ENCODE data around the gene GIGYF1.

The GIGYF1 gene

GRCh38 chr7:100682228-100682741, 11.8 kb downstream of the GIGYF1 start:
- Histone ChIP-seq H2BK120ac (ENCODE audit: insufficient read depth, low read length, poor library complexity) (no peak overlapping the region), H3K36me3 (ENCODE audit: control insufficient read depth in 1 of 2, insufficient read depth in 2 of 2, low read length in 2 of 2) (peaks cover 95 to 96% of the 10 kb centered on the region in 2 experiments), H3K27ac (ENCODE audit: low read depth, low read length) (no peak overlapping the region), H2AK5ac (ENCODE audit: low read length) (no peak overlapping the region), H4K91ac (ENCODE audit: low read depth, low read length) (no peak overlapping the region), H3K18ac (ENCODE audit: low read length) (no peak overlapping the region), H3K79me1 (ENCODE audit: low read length) (no peaks in the 10 kb centered on the region), H2BK5ac (ENCODE audit: low read depth, low read length, poor library complexity) (no peak overlapping the region), H4K12ac (ENCODE audit: low read depth, low read length) (no peak overlapping the region), H4K8ac (ENCODE audit: low read depth, low read length) (no peak overlapping the region), H3K23ac (ENCODE audit: low read length) (no peak overlapping the region), H3K79me2 (ENCODE audit: control insufficient read depth, insufficient read depth, low read length, poor library complexity) (no peaks in the 10 kb centered on the region), H2AFZ (ENCODE audit: insufficient read depth, low read length, poor library complexity) (no peak overlapping the region), H3K4me2 (ENCODE audit: low read length) (no peak overlapping the region), H3K9me3 (ENCODE audit: insufficient read depth, low read depth, low read length) (no peaks in the 10 kb centered on the region), H3K9ac (ENCODE audit: low read length) (no peak overlapping the region), H3K27me3 (ENCODE audit: insufficient read depth, low read length) (no peaks in the 10 kb centered on the region), H3K4ac (ENCODE audit: low read depth, low read length) (no peak overlapping the region), H3K4me1 (ENCODE audit: control insufficient read depth in 1 of 2, insufficient read depth in 2 of 2, low read length in 2 of 2) (no peaks in the 10 kb centered on the region), H3K4me3 (ENCODE audit: low read depth, low read length) (no peak overlapping the region), H2BK12ac (ENCODE audit: low read length) (no peak overlapping the region), H3K14ac (ENCODE audit: low read length) (no peak overlapping the region)
- peak in 1 of 2 donors; percentile 47 for DNase-seq
- WGBS (ENCODE audit: extremely low coverage, insufficient coverage, insufficient read length), result no CpG with 5 or more reads among the region's 25 CpGs

GRCh38 chr7:100681491-100682227, 12.4 kb downstream of the GIGYF1 start:
- no peak overlapping the region for H3K14ac ChIP-seq (ENCODE audit: low read length)
- H2AK5ac ChIP-seq (ENCODE audit: low read length), result no peak overlapping the region
- no peak for DNase-seq
- no peak overlapping the region for H3K4ac ChIP-seq (ENCODE audit: low read depth, low read length)
- no peak overlapping the region for H2BK5ac ChIP-seq (ENCODE audit: low read depth, low read length, poor library complexity)
- H4K8ac ChIP-seq (ENCODE audit: low read depth, low read length), result no peak overlapping the region
- H3K23ac ChIP-seq (ENCODE audit: low read length), result no peak overlapping the region
- H3K79me2 ChIP-seq (ENCODE audit: control insufficient read depth, insufficient read depth, low read length, poor library complexity), result no peaks in the 10 kb centered on the region
- no peak overlapping the region for H4K12ac ChIP-seq (ENCODE audit: low read depth, low read length)
- H3K4me2 ChIP-seq (ENCODE audit: low read length), result no peak overlapping the region
- H3K27ac ChIP-seq (ENCODE audit: low read depth, low read length), result no peak overlapping the region
- H3K36me3 ChIP-seq (ENCODE audit: control insufficient read depth in 1 of 2, insufficient read depth in 2 of 2, low read length in 2 of 2), result peaks cover 95 to 96% of the 10 kb centered on the region in 2 experiments
- no peaks in the 10 kb centered on the region for H3K4me1 ChIP-seq (ENCODE audit: control insufficient read depth in 1 of 2, insufficient read depth in 2 of 2, low read length in 2 of 2)
- H3K27me3 ChIP-seq (ENCODE audit: insufficient read depth, low read length), result no peaks in the 10 kb centered on the region
- no peak overlapping the region for H3K18ac ChIP-seq (ENCODE audit: low read length)
- no peak overlapping the region for H3K9ac ChIP-seq (ENCODE audit: low read length)
- H2BK120ac ChIP-seq (ENCODE audit: insufficient read depth, low read length, poor library complexity), result no peak overlapping the region
- no peak overlapping the region for H2AFZ ChIP-seq (ENCODE audit: insufficient read depth, low read length, poor library complexity)
- no CpG with 5 or more reads among the region's 29 CpGs for WGBS (ENCODE audit: extremely low coverage, insufficient coverage, insufficient read length)
- H3K79me1 ChIP-seq (ENCODE audit: low read length), result no peaks in the 10 kb centered on the region
- no peak overlapping the region for H2BK12ac ChIP-seq (ENCODE audit: low read length)
- no peak overlapping the region for H3K4me3 ChIP-seq (ENCODE audit: low read depth, low read length)
- no peaks in the 10 kb centered on the region for H3K9me3 ChIP-seq (ENCODE audit: insufficient read depth, low read depth, low read length)
- H4K91ac ChIP-seq (ENCODE audit: low read depth, low read length), result no peak overlapping the region

GRCh38 chr7:100680576-100681271, 13.3 kb downstream of the GIGYF1 start:
- H3K79me1 ChIP-seq (ENCODE audit: low read length), result no peaks in the 10 kb centered on the region
- no peak overlapping the region for H3K23ac ChIP-seq (ENCODE audit: low read length)
- no peaks in the 10 kb centered on the region for H3K79me2 ChIP-seq (ENCODE audit: control insufficient read depth, insufficient read depth, low read length, poor library complexity)
- DNase-seq, result no peak
- no peak overlapping the region for H4K8ac ChIP-seq (ENCODE audit: low read depth, low read length)
- no peak overlapping the region for H3K18ac ChIP-seq (ENCODE audit: low read length)
- peaks cover 90 to 91% of the 10 kb centered on the region in 2 experiments for H3K36me3 ChIP-seq (ENCODE audit: control insufficient read depth in 1 of 2, insufficient read depth in 2 of 2, low read length in 2 of 2)
- WGBS (ENCODE audit: extremely low coverage, insufficient coverage, insufficient read length), result no CpG with 5 or more reads among the region's 18 CpGs
- H3K27me3 ChIP-seq (ENCODE audit: insufficient read depth, low read length), result no peaks in the 10 kb centered on the region
- H3K4ac ChIP-seq (ENCODE audit: low read depth, low read length), result no peak overlapping the region
- H3K4me2 ChIP-seq (ENCODE audit: low read length), result no peak overlapping the region
- no peak overlapping the region for H3K9ac ChIP-seq (ENCODE audit: low read length)
- no peaks in the 10 kb centered on the region for H3K9me3 ChIP-seq (ENCODE audit: insufficient read depth, low read depth, low read length)
- H2BK12ac ChIP-seq (ENCODE audit: low read length), result no peak overlapping the region
- H2AK5ac ChIP-seq (ENCODE audit: low read length), result no peak overlapping the region
- H3K27ac ChIP-seq (ENCODE audit: low read depth, low read length), result no peak overlapping the region
- no peak overlapping the region for H4K12ac ChIP-seq (ENCODE audit: low read depth, low read length)
- H2BK5ac ChIP-seq (ENCODE audit: low read depth, low read length, poor library complexity), result no peak overlapping the region
- H4K91ac ChIP-seq (ENCODE audit: low read depth, low read length), result no peak overlapping the region
- H3K4me1 ChIP-seq (ENCODE audit: control insufficient read depth in 1 of 2, insufficient read depth in 2 of 2, low read length in 2 of 2), result peaks cover 0 to 2% of the 10 kb centered on the region in 2 experiments
- H3K4me3 ChIP-seq (ENCODE audit: low read depth, low read length), result no peak overlapping the region
- no peak overlapping the region for H2BK120ac ChIP-seq (ENCODE audit: insufficient read depth, low read length, poor library complexity)
- no peak overlapping the region for H2AFZ ChIP-seq (ENCODE audit: insufficient read depth, low read length, poor library complexity)
- no peak overlapping the region for H3K14ac ChIP-seq (ENCODE audit: low read length)

GRCh38 chr7:100679927-100680575, 14.0 kb downstream of the GIGYF1 start:
- Histone ChIP-seq H3K4me1 (ENCODE audit: control insufficient read depth in 1 of 2, insufficient read depth in 2 of 2, low read length in 2 of 2) (peaks cover 0 to 4% of the 10 kb centered on the region in 2 experiments), H3K79me2 (ENCODE audit: control insufficient read depth, insufficient read depth, low read length, poor library complexity) (peaks cover 4% of the 10 kb centered on the region), H3K36me3 (ENCODE audit: control insufficient read depth in 1 of 2, insufficient read depth in 2 of 2, low read length in 2 of 2) (peaks cover 83 to 84% of the 10 kb centered on the region in 2 experiments), H4K91ac (ENCODE audit: low read depth, low read length) (no peak overlapping the region), H2BK12ac (ENCODE audit: low read length) (no peak overlapping the region), H3K4ac (ENCODE audit: low read depth, low read length) (no peak overlapping the region), H3K4me2 (ENCODE audit: low read length) (no peak overlapping the region), H2AFZ (ENCODE audit: insufficient read depth, low read length, poor library complexity) (no peak overlapping the region), H3K14ac (ENCODE audit: low read length) (no peak overlapping the region), H3K9me3 (ENCODE audit: insufficient read depth, low read depth, low read length) (no peaks in the 10 kb centered on the region), H3K79me1 (ENCODE audit: low read length) (peaks cover 2% of the 10 kb centered on the region), H3K27ac (ENCODE audit: low read depth, low read length) (no peak overlapping the region), H4K12ac (ENCODE audit: low read depth, low read length) (no peak overlapping the region), H3K27me3 (ENCODE audit: insufficient read depth, low read length) (no peaks in the 10 kb centered on the region), H3K23ac (ENCODE audit: low read length) (no peak overlapping the region), H2BK5ac (ENCODE audit: low read depth, low read length, poor library complexity) (no peak overlapping the region), H4K8ac (ENCODE audit: low read depth, low read length) (no peak overlapping the region), H3K9ac (ENCODE audit: low read length) (no peak overlapping the region), H2AK5ac (ENCODE audit: low read length) (no peak overlapping the region), H3K18ac (ENCODE audit: low read length) (no peak overlapping the region), H2BK120ac (ENCODE audit: insufficient read depth, low read length, poor library complexity) (no peak overlapping the region), H3K4me3 (ENCODE audit: low read depth, low read length) (no peak overlapping the region)
- DNase-seq, result peak; percentile 47 to 56
- WGBS (ENCODE audit: extremely low coverage, insufficient coverage, insufficient read length), result no CpG with 5 or more reads among the region's 13 CpGs

Data from trophoblast cell (in vitro differentiated cells and primary cell).